ENCODE results near the gene ABCB8. TPM values are rescaled to one million over a fixed set of nuclear protein-coding genes. Genes with fewer than 3 reads are reported as not detected.

Gene ABCB8
- total RNA-seq, 2 donors from 2014 or later = 20.1 to 21.6 TPM

- DNase-seq (no peak), ATAC-seq (no peak)
- intact Hi-C loops (cut with DNase I) = no loop called here
Observed at GRCh38 chr7:151076863-151077704, 48.8 kb downstream of the ABCB8 start.

GRCh38 chr7:151077705-151078232 lies 49.5 kb downstream of the ABCB8 start:
- intact Hi-C loops (cut with DNase I) = no loop called here
- ATAC-seq (no peak), DNase-seq (no peak)

GRCh38 chr7:151078233-151079040 lies 50.2 kb downstream of the ABCB8 start:
- DNase-seq (no peak), ATAC-seq (no peak)
- intact Hi-C loops (cut with DNase I) = no loop called here

- no peak for DNase-seq
- intact Hi-C loops (cut with DNase I) = no loop called here
Observed at GRCh38 chr7:151079199-151079910, 51.1 kb downstream of the ABCB8 start.

DNA sequence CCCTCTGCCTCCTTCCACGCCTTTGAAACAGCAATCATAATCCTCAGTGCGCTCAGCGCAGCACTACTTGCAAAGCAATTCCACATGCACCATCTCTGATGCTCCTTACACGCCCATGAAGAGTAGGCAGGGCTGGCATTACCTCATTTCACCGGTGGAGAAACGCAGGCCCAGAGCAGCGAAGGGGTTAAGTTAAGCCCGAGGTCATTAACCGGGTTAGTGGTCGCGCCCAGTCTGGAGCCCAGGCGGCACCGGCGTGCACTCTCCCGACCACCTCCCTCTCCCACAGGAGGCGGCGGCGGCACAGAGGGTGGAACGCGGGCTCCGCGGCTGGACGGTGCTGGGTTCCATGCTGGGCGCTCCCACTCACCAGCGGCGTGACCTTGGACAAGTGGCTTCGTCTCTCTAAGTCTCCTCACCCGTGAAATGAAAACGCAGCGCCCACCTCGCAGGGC lies 51.8 kb downstream of the ABCB8 start:
- intact Hi-C loops (cut with DNase I) = no loop called here
- ATAC-seq (peak; percentile 7 to 9), DNase-seq (no peak)

More at GRCh38 chr7:151079199-151079910, 51.1 kb downstream of the ABCB8 start:
- ATAC-seq = no peak

- intact Hi-C loops (cut with DNase I) = no loop called here
- ATAC-seq (peak; percentile 82 to 85), DNase-seq (peak; percentile 94)
Observed at GRCh38 chr7:151080522-151081169, 52.4 kb downstream of the ABCB8 start, which contains the start of gene FASTK. Gene FASTK (minus strand): TSS chr7:151080809. CDS start chr7:151080766, 43 bp downstream.

DNA sequence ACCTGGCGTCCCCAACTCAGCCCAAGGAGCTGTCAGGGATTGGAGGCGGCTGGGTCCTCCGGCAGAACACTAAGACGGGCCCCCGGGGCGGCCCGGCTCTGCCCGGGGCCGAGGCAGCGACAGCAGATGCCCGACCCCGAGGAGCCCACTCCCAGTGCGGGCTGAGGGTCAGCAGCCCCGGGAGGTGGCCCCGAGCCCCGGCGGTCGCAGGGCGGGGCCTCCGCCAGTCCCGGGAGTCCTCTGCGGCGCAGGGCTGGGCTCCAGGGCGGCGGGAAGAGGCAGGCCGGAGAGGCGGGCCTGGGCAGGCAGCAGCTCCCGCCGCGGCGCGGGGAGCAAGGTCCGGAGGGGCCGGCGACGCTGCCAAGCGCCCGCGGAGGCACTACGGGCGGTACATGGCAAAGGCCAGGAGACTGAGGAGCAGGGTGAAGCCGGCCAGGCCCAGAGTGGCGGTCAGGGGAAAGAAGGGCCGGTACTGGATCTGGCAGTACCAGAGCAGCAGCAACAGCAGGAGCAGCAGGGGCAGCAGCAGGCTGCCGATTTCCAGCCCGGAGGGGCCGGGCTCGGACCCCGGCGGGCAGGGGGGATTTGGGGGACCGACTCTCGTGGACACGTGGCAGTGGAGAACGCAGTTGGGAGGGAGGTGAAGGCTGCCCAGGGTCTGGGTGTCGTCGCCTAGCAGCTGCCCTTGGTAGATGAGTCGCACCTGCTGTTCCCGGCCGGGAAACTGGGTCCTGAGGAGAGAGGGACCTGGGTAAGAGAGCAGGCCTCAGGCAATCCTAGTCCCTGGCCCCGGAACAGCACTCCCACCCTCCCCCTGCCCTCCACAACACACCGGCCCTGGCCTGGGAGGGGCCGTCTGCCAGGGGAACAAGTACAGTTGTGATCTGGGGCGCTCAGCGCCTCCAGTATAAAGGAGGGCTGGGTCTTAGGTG lies 53.2 kb downstream of the ABCB8 start:
- intact Hi-C loops (cut with DNase I) = no loop called here
- ATAC-seq (peak; percentile 2 to 21), DNase-seq (no peak)

DNA sequence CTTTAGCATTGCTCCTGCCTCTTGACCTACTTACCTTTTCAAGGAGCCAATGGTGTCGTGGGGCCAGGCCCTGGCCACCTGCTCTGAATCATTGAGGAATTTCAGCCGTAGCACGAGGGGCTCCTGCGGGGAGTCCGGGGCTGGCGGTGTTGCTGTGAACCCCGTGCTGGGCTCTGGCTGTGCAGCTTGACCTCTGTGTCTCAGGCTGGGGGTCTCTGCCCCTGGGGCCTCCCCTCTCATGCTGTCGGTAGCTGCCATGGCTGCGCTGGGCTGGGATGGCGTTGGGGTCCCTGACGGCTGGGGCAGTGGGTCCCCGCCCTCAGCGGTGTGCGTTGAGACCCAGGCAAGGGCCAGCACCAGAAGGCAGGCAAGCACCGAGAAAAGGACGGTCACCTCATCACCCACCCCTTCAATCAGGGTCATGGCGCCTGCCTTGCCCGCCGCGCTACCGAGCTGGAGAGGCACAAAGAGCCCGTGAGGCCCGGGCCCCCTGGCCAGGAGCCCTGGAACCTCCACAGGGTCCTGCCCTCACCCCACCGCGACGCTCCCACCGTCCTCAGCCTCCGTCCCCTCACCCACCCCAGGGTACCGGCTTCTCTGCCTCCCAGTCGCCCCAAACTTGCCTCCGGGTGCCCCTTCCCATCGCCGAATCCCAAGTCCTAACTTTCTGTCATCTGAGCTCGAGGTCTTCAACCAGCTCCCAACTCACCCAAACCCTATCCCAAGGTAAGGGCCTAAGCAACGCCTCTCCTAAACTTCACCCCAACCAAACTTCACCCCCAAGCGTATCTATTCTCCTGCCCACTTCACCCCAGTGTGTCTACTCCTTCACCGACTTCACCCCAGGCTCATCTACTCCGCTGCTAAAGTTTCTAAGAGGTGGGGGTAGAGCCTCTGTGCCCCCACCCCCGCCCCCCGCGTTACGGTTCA lies 54.2 kb downstream of the ABCB8 start:
- intact Hi-C loops (cut with DNase I) = no loop called here
- ATAC-seq = no peak
- DNase-seq = no peak

DNA sequence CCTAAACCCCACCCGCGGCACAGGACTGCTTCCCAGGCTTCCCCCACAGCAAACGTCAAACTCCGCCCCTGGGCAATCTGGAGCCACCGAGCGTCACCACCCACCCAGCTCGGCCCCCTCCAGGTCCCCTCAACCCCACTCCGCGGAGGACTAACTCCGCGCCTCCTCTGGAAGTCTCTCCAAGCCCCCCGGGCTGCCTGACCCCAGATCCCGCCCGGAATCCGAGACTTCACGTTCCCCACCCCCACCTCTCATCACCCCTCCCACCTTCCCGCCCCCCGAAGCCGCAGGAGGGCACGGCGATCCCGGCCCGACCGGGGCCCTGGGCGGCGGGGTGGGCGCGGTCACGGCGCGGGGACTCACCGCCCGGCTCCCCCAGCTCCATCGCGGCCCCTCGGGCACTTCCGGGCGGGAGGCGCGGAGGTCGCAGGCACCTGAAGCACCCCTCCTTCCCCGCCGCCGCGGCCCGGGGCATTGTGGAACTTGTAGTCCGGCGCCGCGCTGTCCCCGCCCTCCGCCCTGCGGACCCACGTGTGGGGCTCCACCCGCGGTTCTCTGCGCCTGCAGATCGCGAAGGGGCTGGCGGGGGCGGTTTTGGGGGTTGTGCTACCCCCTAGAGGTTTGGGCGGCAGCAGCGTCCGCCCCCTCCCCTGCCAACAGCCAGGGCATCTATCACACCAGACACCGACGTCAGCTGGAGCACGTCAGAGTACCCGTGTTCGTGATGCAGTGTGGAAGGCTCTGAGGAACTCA lies 55.0 kb downstream of the ABCB8 start, which contains the start of gene TMUB1:
Gene TMUB1 (minus strand): TSS at position 423 of the 753 bp plus-strand sequence. CDS start 930 bp downstream, outside the sequence.
- intact Hi-C loops (cut with DNase I) = no loop called here
- peak; percentile 89 for DNase-seq
- ATAC-seq = peak; percentile 15 to 39

DNA sequence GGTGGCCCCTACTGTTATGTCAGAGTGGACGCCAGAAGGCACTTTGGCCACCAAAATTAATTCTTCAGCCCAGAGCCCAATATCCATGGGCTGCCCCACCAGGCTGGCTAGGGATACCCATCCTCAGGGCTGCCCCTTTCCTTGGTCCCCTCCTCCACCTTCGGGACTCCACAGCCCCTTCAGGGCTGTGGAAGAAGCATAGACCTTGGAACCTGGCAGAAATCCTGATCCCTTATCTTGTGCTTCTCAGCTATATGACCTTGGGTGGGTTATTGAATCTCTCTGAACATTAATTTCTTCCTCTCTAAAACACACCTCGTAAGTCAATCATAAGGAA lies 55.5 kb downstream of the ABCB8 start:
- ATAC-seq = no peak
- intact Hi-C loops (cut with DNase I) = loop anchor here in 1 of 2 donors (2.0 kb wide), 1 partner anchor 23 kb away; no protein-coding TSS in a partner anchor
- DNase-seq = no peak

DNA sequence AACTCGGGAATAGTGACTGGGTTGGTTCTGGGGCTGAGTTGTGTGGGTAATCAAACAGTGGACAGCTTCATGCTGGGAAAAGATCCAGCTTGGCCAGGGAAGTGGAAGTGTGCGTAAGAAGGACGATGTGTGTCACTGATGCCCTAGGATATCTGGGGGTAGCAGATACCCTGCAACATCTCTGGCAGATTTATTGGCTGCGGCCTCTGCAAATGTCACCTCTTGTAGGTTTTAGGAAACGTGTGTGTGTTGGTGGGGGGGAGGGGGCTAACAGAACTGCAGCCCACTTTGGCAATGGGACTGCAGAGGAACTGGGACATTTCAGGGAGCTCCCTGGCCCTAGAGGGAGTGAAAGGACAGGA lies 57.1 kb downstream of the ABCB8 start:
- intact Hi-C loops (cut with DNase I) = loop anchor here in 1 of 2 donors (2.0 kb wide), 1 partner anchor 25 kb away; no protein-coding TSS in a partner anchor
- ATAC-seq (no peak), DNase-seq (no peak)

GRCh38 chr7:151085691-151086620 lies 57.7 kb downstream of the ABCB8 start, which contains the start of gene AGAP3:
Gene AGAP3 (plus strand): TSS chr7:151086475. CDS start chr7:151086742, 267 bp downstream.
- intact Hi-C loops (cut with DNase I) = loop anchor here in 1 of 2 donors (2.0 kb wide), 1 partner anchor 25 kb away; no protein-coding TSS in a partner anchor
- ATAC-seq = peak; percentile 55 to 60
- peak; percentile 91 for DNase-seq

DNA sequence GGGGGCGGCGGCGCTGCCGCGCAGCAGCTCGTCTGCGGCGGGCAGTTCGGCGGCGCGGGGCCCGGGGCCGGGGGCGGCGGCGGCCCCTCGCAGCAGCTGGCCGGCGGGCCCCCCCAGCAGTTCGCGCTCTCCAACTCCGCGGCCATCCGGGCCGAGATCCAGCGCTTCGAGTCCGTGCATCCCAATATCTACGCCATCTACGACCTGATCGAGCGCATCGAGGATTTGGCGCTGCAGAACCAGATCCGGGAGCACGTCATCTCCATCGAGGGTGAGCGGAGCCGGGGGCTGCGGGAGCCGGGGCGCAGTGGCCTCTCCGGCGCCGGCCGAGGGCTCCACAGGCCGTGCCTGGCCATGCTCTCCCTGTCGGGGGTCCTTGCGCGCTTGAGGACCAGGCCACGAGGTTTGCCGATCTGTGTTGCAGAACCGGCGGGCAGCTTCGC lies 58.6 kb downstream of the ABCB8 start:
- no peak for DNase-seq
- intact Hi-C loops (cut with DNase I) = no loop called here
- no peak for ATAC-seq

DNA sequence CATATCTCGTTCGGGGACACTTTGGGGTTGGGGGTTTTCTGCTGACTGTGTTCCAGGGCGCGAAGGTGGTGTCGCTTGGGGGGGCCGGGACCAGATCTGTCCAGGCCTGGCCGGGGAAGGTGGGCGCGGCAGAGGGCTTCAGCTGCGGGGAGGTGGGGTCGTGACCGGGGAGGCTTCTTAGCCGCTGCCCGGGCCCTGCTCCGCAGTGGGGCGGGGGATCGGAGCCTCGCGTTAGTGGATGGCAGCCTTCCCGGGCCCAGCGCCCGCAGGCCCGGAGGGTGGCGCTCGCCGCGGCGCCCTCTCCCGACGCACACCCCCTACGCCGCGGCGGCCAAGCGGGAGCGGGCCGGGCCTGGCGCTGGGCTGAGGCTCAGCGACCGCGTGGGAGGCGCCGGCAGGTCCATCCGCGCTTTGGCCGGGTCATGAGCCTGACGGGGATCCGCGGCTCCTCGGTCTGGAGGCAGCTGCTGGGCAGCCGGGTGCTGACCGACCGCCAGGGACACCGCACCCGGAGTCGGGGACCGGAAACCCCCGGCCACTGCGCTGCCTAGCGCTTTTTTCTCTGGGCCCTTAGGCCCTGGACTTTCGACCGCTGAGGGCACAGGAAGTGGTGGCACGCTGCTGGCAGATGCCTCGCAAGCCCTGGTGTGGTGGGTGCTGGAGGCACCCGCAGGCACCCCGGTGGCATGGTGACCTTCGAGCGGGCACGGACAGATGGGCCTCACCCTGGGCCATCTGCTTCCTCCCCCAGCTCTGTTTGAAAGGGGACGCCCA lies 59.2 kb downstream of the ABCB8 start:
- ATAC-seq = peak; percentile 54 to 60
- intact Hi-C loops (cut with DNase I) = no loop called here
- peak; percentile 72 for DNase-seq
